Activated CD4-positive, CD25-positive, alpha-beta regulatory T cell (primary cell): ENCODE data around the gene COPG2.

Experiments
- DNase-seq, 4 experiments: peaks; one replicate each; lab custom pipeline; 2025; lab: John Stamatoyannopoulos, UW

The COPG2 gene

DNA sequence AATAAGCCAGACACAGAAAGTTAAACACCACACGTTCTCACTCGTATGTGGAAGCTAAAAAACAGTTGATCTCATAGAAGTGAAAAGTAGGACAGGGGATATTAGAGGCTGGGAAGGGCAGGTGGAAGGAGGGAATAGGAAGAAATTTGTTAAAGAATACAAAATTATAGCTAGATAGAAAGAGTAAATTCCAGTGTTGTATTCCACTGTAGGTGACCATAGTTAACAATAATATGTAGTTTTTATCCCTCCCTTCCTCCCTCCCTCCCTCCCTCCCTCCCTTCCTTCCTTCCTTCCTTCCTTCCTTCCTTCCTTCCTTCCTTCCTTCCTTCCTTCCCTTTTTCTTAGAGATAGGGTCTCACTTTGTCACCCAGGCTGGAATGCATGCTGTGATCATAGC is 196.6 kb downstream of the COPG2 start:
- no peak for DNase-seq

DNA sequence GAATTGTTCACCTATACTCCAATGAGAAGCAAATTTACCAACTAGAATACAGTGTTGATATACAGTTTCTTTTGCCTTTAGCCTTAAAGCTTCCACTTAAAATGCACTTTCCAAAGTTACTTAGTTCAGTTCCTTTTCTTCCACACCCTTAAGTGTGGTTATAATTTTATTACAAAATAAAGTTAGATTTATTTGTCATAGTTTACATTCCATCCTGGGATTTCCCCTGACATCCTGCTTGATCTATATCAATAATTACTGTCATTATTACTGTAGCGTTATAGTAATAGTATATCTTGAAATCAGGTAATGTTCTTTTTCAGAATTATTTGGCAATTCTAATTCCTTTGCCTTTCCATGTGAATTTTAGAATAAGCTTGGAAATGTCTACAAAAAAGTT is 199.9 kb downstream of the COPG2 start:
- no peak for DNase-seq

DNA sequence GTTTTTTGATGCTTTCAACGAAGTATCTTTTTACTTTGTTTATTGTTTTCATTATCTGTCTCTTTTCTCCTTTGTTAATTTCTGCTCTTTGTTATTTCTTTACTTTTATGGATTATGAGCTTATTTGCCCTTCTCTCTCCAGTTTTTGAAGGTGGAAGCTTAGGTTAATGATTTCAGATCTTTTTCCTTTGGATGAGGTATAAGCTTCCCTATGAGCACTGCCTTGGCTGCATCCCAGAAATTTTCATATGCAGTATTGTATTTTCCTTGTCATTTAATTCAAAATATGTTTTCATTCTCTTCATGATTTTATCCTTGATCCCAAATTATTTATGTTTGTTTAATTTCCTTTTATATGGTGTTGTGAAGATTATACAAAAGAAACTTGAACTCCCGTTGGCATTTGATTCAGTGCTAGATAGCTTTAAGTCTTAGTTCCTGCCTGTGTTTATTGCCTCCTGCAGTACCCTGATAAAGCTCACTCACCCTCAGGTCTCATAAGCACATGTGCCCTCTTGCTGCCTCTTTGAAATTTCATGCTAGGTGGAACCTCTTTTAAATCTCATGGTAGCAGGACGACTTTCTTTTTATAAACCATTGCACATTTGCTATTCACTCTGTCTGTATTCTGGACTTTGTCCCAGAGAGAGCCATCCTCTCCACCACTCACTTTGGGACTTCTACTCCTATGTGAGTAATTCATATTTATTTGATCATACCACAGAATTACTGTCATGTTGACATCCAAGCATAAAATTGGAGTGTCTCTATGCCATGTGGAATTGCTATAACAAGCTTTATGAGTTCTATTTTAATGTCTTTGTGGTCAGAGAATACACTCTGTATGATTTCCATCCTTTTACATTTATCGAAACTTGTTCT is 204.8 kb downstream of the COPG2 start:
- DNase-seq: no peak

DNA sequence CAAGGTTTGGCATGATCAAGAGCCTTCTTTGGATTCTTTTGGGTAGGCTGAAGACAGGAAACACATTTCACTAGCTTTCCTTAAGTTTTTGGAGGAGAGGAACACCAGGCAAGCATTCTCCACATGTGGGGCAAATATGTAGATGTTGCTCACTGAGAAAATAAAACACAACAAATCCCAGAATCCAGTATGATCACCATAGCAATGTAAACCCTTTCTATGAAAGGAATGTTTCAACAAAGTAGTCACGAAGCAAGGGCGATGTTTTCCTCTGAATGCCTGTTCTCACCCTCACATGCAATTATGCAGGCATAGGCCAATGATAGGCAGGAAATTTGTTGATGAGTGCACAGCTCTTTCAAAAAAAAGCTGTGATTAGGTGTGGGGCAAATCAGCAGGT is 207.3 kb downstream of the COPG2 start:
- no peak for DNase-seq

DNA sequence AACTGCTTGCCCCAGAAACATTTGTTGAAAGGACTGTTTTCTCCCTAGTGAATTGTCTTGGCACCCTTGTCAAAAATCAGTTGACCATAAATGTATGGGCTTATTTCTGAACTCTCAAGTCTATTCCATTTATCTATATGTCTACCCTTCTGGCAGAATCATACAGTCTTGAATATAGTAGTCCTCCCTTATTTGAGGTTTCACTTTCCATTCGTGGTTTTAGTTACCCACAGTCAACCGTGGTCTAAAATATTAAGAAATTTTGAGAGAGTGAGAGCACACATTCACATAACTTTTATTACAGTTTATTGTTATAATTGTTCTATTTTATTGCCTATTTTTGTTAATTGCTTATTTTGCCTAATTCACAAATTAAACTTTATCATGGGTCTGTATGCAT is 210.3 kb downstream of the COPG2 start:
- DNase-seq: no peak
